ENCODE data around the gene GNL1. TPM values are rescaled to one million over a fixed set of nuclear protein-coding genes. Genes with fewer than 3 reads are reported as not detected.

The GNL1 gene
- total and polyA plus RNA-seq, 9 of the 15 experiments (the other 6 are each of a cell fraction or from before 2014, with no cell fraction given) = 0.73 to 112 (median 58.0) TPM

- TF ChIP-seq POLR3G (IDR thresholded peaks at IDR 0.05; ENCODE audit: extremely low read depth, insufficient read length, insufficient replicate concordance) = no peak
- no peak for TF ChIP-seq ZNF644 (tag; IDR thresholded peaks at IDR 0.05; ENCODE audit: low read depth)
- no peak for TF ChIP-seq KAT2B (IDR thresholded peaks at IDR 0.05; ENCODE audit: low read depth, low read length)
- TF ChIP-seq NFYB (IDR thresholded peaks at IDR 0.05; ENCODE audit: extremely low read depth, insufficient read length) = no peak
- TF ChIP-seq NFXL1 (CRISPR knock-in tag; IDR thresholded peaks at IDR 0.05) = no peak
- TF ChIP-seq DMBX1 (CRISPR knock-in tag; IDR thresholded peaks at IDR 0.05; ENCODE audit: borderline replicate concordance) = no peak; the same call in 1 of the 2 replicates
- no peak for TF ChIP-seq CEBPB (tag; IDR thresholded peaks at IDR 0.05)
- TF ChIP-seq ZNF551 (CRISPR knock-in tag; IDR thresholded peaks at IDR 0.05) = no peak
- no peak for TF ChIP-seq PHB (CRISPR knock-in tag; IDR thresholded peaks at IDR 0.05)
- TF ChIP-seq ZNF354B (CRISPR knock-in tag; IDR thresholded peaks at IDR 0.05) = no peak
- no peak for TF ChIP-seq KLF10 (CRISPR knock-in tag; IDR thresholded peaks at IDR 0.05)
- no peak for TF ChIP-seq MBD1 (CRISPR knock-in tag; IDR thresholded peaks at IDR 0.05)
- TF ChIP-seq FOXP4 (CRISPR knock-in tag; IDR thresholded peaks at IDR 0.05; ENCODE audit: borderline replicate concordance) = peak; percentile 94
- TF ChIP-seq PPARD (CRISPR knock-in tag; IDR thresholded peaks at IDR 0.05) = no peak
- TF ChIP-seq CTBP1 (IDR thresholded peaks at IDR 0.05; ENCODE audit: borderline replicate concordance) = peak; percentile 85
- peak; percentile 54 for TF ChIP-seq NBN (IDR thresholded peaks at IDR 0.05; ENCODE audit: low read depth)
- TF ChIP-seq, protein P1, sequence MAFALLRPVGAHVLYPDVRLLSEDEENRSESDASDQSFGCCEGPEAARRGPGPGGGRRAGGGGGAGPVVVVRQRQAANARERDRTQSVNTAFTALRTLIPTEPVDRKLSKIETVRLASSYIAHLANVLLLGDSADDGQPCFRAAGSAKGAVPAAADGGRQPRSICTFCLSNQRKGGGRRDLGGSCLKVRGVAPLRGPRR (CRISPR knock-in tag; IDR thresholded peaks at IDR 0.05) = no peak
- TF ChIP-seq SRSF1 (IDR thresholded peaks at IDR 0.05; ENCODE audit: low read depth, low read length) = no peak
- 0 out of 2 replicates have a peak, but pooled peaks have one; percentile 66 for TF ChIP-seq CBFB (CRISPR knock-in tag; IDR thresholded peaks at IDR 0.05)
- no peak for TF ChIP-seq ZNF592 (IDR thresholded peaks at IDR 0.05)
- TF ChIP-seq NONO (IDR thresholded peaks at IDR 0.05; ENCODE audit: low read depth in 2 of 2, low read length in 1 of 2) = no peak; a peak in 1 of 4 replicates
Measured at GRCh38 chr6:30571075-30571761, 14.9 kb upstream of the GNL1 start, which contains the start of gene ABCF1 (continued).

All from K562 (cell line).